ENCODE results near the gene ZNF513. TPM values are rescaled to one million over a fixed set of nuclear protein-coding genes. Genes with fewer than 3 reads are reported as not detected.

Gene ZNF513
- polyA plus RNA-seq, 4 donors: 13.3 to 22.4 (median 15.2) TPM

DNA sequence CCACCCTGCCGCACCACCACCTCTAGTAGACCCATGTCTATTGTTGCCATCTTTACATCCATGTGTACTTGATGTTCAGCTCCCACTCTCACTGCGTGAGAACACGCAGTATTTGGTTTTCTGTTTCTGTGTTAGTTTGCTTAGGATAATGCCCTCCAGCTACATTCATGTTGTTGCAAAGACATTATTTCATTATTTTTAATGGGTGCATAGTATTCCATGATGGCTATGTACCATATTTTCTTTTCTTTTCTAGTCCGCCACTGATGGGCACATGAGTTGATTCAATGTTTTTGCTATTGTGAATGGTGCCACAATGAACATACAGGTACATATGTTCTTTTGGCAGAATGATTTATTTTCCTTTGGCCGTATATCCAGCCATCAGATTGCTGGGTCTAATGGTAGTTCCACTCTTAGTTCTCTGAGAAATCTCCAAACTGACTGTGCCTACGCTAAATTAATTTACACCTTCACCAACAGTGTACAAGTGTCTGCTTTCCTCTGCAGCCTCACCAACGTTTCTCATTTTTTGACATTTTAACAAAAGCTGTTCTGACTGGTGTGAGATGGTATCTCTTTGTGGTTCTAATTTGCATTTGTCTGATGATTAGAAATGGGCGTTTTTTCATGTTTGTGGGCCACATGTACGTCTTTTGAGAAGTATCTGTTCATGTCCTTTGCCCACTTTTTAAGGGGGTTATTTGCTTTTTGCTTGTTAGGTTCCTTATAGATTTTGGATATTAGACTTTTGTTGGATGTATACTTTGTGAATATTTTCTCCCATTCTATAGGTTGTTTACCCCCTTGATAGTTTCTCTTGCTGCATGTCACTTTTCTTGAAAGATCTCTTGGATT lies 10.5 kb upstream of the ZNF513 start:
- DNase-seq (ENCODE audit: low read depth in 4 of 4, low spot score in 3 of 4): no peak

DNA sequence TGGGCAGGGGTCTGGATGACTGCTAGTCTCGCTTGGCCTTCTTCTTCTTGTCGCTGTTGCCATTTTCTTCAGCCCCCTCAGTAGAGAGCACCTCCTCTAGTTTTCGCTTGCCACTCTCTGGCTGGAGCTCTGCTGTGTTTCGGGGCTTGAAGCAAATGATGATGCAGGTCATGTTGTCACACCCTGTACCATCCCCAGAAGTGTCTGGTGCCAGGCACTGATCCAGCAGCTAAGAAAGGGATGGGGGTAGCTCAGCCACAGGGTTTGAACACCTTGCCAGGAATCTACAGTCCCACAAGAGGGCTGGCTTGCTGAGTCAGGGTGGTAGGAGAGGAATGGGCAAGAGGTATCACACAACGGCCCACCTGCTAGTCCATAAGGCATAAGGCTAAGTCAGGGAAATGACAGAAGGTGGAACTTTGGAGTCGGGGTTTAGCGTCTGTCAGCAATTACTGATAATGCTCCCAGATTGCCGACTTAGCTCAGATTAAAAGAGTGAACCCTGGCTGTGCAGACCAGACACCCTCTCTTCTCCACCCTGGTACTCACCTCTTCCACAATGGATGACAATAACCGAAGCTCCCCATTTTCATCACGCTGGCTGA lies 1.1 kb upstream of the ZNF513 start:
- no peak for DNase-seq (ENCODE audit: low read depth in 4 of 4, low spot score in 3 of 4)

DNA sequence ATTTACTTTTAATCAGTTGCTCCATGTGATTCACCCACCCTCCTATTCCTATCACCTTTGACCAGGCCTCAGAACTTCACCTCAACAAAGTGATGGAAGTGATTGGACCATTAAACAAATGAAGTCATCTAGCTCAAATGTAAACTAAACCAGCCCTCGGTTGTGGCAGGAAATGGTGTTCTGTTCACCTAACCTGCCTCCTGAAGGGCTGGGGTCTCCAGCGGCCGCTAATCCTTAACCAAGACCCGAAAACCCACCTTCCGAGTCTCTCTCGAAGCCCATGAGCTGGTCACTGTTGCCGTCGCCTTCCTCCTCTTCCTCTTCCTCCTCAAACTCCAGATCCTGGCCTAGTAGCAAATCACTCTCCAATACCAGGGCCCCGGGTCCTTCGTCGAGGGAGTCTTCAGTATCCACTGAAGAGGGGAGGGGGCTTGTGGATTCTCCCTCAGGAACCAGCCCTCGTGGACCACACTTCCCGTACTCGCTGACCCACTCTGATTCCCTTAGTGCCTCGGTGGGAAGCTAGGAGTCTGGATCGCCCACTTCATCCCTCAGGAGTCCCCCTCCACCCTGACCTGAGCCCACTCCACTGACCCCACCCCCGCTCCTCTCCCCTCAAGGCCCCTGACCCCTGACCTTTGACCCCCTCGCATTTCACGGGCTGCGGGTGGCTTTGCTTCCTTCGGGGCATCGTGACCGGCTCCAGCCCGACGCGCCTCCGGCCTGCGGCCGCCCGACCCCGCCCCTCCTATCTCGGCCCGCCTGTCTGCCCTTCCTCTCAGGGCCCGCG lies 503 bp downstream of the ZNF513 start:
- peak in 1 of 4 donors; percentile 46 for DNase-seq (ENCODE audit: low read depth in 4 of 4, low spot score in 3 of 4)

DNA sequence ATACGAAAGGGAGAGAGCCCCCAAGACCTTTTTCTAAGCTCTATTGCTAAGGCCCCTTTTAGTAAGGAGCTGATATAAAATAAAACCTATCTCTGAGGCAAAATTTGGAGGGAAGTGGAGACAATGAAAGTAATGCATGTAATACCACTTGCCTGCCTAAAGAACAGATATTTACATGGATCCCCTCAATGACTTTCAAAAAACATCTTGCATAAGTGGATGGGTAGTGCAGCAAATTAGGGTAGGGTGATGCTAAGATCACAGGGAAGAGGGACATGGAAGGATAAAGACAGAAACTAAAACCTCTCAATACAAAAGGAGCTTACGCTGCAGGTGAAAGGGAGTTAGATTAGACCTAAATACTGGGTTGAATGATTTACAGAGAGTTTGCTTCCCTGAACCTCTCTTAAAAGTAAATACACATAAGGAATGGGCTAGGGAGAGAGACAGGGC lies 1.1 kb downstream of the ZNF513 start:
- no peak for DNase-seq (ENCODE audit: low read depth in 4 of 4, low spot score in 3 of 4)

DNA sequence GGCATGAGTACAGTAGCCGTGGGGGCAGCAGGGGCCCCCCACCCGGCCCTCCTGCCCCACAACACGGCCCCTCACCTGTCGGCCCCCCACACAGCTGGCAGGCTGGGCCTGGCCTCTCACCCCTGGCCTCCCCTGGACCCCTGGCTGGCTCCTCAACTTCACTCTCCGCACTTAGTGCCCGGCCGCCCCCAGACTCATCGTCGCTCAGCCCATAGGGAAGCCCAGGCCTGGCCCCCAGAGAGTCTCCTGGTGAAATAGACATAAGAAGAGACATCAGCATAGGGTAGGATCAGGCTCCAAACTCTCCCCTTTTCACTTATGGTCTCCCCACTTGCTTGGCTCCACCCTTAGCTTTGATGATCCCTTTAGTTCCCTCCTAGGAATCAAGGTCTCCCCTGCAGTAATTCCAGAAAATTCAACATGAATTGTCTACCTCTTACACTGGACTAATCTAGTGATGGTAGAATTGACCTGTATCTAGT lies 1.7 kb downstream of the ZNF513 start:
- DNase-seq (ENCODE audit: low read depth in 4 of 4, low spot score in 3 of 4): no peak

DNA sequence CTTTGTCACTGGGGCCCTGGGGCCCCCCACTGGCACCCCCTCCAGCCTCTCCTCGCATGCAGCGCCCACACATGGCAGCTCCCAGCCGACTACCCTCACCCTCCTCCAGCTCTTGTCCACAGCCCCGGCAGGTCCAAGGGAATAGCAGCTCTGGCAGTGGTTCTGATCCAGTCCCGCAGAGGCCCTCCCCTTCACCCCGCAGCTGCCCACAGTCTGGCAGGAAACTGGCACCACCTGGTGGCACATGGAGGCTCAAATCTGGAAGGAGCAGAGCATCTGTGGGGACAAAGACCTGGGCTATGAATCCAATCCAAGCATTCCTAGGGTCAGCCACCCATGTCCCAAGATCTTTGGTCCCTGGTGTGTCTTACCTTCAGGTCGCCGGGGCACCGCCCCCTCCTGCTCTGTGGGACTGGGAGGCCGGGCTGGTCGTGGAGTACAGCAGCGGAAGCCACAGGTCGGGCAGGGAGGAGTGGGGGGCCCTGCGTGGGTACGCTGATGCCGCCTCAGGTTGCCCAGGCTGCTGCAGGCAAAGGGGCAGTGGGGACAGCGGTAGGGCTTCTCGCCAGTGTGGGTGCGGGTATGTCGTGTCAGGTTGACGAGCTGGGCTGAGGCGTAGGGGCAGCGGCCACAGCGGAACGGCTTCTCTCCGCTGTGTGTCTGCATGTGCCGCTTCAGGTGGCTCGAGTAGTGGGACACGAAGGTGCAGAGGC lies 2.3 kb downstream of the ZNF513 start:
- no peak for DNase-seq (ENCODE audit: low read depth in 4 of 4, low spot score in 3 of 4)

DNA sequence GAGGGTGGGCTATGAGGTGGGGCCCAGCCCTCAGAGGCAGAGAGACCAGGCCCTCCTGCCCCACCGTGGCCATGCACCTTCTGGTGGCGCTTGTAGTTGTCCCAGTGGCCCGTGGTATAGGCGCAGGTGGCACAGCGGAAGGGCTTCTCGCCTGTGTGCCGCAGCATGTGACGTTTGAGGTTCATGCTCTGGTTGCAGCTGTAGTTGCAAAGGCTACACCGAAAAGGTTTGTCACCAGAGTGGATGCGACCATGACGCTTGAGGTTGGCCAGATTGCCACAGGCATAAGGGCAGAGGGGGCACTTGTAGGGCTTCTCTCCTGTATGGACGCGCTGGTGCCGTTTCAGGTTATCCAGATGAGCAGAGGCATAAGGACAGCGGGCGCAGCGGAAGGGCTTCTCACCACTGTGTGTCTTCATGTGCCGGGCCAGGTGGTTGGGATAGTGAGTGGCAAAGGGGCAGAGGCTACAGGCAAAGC lies 2.9 kb downstream of the ZNF513 start:
- no peak for DNase-seq (ENCODE audit: low read depth in 4 of 4, low spot score in 3 of 4)

DNA sequence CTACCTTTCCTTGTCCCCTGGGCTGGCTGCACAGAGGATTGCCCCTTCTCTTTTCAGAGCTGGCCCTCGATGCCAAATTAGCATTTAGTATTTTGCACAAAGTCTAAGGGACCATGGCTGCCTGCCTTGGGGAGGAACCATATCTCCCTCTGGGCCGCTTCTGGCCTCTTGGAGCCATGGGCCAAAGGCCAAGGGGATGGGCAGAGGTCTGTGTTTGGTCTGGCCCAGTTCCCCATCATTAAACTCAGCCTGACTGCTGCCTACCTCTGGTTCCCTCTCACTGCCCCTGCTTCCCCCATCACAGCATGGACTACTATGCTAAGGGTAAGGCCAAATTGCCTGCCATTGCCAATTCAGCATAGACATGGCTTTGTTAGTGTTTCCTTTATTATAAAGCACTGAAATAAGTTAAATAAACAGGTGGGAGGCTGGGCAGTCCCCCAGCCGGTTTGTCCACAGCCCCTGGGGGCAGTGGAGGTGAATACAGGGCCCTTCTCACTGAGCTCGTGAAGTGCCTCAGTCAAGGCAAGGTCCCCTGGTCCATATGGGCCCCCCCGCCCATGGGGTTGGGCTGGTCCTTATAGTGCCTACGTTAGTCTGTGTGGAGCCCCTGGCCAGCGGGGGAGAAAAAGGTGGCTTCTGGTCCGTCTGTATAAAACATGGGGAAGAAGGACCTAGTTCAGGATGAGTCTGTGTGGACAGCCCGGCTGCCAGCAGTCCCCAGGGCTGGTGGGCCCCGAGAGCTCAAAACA lies 3.5 kb downstream of the ZNF513 start:
- no peak for DNase-seq (ENCODE audit: low read depth in 4 of 4, low spot score in 3 of 4)

DNA sequence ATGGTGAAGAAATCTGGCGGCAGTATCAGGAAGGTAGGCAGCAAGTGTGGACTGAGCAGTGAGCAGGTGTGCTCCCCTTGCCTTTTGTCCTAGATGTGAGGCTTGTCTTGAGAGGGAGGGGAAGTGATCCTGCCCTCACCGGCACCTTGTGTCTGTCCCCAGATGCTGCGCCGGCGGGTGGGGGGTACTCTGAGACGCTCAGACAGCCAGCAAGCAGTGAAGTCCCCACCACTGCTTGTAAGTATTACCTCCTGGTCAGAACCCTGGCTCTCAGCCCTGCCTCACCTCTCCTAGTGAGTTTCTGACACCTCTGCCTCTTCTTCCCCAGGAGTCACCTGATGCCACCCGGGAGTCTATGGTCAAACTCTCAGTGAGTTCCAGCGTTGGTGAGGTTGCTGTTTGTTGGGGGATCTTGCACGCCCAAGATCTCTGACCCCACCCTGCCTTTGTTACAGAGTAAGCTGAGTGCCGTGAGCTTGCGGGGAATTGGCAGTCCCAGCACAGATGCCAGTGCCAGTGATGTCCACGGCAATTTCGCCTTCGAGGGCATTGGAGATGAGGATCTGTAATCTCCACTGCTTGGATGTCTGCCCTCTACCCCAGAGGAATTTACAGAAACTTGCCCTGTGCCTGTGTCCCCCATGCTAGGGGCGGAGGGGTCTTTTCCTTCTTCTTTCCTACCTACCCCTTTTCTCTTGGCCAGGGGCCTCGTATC lies 4.2 kb downstream of the ZNF513 start:
- no peak for DNase-seq (ENCODE audit: low read depth in 4 of 4, low spot score in 3 of 4)

DNA sequence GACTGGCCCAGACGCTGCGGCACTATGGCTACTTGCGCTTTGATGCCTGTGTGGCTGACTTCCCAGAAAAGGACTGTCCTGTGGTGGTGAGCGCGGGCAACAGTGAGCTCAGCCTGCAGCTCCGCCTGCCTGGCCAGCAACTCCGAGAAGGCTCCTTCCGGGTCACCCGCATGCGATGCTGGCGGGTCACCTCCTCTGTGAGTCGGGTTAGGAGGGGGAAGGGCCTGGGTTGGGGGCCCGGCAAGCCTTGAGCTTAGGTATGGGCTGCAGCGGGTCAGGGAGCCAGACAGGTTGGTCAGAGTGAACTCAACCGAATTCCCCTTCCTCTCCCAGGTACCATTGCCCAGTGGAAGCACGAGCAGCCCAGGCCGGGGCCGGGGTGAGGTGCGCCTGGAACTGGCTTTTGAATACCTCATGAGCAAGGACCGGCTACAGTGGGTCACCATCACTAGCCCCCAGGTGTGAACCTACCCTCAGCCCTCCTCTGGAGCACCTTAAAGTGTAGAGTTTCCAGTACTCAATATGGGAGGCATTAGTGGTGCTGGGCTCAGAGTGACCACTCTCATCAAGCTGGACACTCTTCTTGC lies 4.9 kb downstream of the ZNF513 start:
- no peak for DNase-seq (ENCODE audit: low read depth in 4 of 4, low spot score in 3 of 4)

DNA sequence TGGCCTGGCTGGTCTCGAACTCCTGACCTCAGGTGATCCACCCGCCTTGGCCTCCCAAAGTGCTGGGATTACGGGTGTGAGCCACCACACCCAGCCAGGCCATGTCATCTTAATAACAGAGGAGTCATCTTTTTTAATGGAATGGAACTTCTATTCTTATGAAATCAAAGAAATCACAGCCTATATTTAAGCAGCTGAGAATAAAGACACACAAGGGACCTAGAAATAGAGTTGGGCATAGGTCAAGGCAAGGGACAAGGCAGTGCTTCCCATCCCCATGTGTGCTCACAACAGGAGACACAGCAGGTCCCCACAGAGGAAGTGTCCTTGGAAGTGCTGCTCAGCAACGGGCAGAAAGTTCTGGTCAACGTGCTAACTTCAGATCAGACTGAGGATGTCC lies 7.0 kb downstream of the ZNF513 start:
- DNase-seq (ENCODE audit: low read depth in 4 of 4, low spot score in 3 of 4): no peak

DNA sequence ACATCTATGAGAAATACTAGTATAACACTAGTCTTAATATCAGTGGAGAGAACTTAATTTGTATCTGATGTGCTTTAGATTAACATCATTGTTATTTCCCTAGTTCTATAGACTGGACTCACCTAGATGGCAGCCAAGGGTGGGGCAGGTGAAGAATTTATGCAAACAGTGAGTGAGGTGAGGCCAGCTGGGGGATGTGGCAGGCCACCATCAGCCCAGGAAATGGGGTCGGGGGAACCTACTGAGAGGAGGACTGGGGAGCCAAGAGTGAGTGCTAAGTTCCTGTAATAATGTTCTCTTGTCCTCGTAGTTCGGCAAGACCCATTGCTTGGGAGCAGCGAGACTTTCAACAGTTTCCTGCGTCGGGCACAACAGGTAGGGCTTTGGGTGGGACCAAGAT lies 7.6 kb downstream of the ZNF513 start:
- no peak for DNase-seq (ENCODE audit: low read depth in 4 of 4, low spot score in 3 of 4)

DNA sequence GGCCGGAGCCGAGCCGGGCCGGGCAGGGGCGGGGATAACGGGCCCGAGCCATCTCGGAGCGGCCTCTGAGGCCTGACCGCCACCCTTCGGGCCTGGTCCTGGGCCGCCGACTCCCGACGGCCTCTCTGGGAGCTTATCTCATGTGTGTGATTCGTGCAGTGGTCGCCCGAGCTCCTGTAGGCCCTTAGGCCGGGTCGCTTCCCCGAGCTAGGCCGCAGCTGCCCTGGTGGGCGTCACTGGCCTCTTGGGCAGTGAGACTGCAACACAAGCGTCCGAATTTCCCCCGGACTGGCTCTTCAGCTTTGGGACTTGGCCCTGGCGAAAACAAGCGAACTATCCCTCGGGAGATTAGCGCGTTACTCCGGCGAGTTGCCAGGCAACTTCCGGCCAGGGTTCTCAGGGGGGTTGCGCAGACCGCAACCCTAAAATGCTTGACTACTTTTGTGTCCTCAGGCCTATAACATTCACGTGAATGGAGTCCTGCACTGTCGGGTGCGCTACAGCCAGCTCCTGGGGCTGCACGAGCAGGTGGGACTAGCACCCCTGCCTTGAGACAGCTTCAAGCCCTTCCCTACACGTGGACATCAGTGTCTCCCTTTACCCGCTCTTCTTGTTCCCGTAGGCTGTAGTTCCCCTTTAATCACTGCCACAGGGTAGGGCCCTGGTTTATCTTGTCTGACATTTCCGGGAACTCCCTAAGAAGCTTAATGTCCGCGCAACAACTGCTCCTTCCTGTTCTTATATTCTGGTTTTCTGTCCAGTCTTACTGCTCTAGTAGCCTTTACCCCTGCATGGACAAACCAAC lies 9.5 kb downstream of the ZNF513 start:
- no peak for DNase-seq (ENCODE audit: low read depth in 4 of 4, low spot score in 3 of 4)

DNA sequence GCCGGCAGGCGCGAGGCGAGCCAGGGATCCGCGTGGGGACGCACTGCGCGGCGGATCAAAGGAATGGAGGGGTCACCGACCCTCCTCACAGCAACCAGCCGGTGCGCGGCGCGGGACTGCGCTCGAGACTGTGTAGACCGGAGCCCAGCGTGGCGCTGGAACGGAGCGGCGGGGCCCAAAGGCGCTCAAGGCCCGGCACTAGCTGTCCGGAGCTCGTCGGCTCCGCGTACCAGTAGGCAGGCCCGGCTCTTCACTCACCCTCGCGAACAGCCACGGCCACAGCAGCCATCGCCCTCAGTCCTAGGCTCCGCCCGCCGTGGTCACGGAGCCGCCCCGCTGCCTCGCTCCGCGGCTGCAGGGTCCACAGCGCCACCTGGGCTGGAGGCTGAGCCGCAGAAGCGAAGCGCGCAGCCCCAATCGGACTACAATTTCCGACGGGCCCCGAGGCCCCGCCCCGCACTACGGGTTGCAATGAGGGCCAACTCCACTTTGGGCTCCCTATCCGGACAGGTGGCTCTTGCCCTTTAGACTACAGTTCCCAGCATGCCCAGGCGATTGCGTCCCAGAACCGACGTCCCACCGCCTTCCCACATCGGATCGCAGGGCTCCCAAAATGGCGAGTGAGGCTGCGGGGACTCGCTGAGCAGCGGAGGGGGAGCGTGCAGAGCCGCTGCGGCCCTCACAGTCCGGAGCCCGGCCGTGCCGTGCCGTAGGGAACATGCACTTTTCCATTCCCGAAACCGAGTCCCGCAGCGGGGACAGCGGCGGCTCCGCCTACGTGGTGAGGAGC lies 10.3 kb downstream of the ZNF513 start, which contains the start of the genes EIF2B4 and SNX17:
EIF2B4 (minus strand) TSS at position 313 of the 790 bp plus-strand sequence; CDS start at position 289, 24 bp downstream.
SNX17 (plus strand) TSS at position 591 of the 790 bp plus-strand sequence; CDS start at position 719, 128 bp downstream.
- peak; percentile 98 to 99 (median 98) for DNase-seq (ENCODE audit: low read depth in 4 of 4, low spot score in 3 of 4)

DNA sequence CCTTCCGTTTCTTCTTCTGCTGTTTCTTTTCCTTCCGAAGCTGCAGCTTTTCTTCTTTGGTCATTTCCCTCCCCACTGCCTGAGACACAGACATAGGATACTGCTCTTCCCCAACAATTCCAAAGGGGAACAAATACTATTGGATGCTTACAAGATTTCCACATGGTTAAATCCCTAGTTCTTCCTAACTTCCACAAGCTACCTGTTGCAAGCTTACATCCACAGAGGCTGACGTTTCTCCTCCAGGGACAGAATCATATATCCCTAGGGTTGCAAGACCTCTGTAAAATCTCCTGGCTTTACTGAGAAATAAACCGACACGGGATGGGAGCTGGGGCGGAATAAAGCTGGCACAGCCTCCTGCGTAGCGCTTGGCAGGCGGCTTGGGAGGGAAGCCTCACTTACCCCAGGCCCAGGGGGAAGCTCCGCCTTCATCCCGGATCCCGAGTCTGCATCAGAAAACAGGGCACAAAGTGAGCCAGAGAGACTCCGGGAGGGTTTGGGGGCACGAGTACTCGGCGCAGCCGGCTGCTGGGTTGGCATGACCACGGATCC lies 11.0 kb downstream of the ZNF513 start:
- no peak for DNase-seq (ENCODE audit: low read depth in 4 of 4, low spot score in 3 of 4)

DNA sequence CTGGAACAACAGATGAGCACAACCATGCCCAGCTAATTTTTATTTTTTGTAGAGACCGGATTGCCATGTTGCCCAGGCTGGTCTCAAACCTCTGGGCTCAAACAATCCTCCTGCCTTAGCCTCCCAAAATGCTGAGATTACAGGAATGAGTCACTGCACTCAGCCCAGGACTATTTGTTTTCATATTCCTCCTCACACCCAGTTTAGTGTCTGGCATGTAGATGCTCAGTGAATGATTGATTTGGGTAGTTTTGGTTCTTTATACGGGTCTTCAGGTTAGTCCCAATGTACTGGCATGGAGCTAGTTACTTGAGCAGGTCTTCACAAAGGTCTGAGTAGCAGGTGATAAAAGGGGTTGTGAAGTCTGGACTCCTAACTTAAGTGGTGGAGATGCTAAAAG lies 16.6 kb downstream of the ZNF513 start:
- no peak for DNase-seq (ENCODE audit: low read depth in 4 of 4, low spot score in 3 of 4)

Measured in left renal pelvis (tissue), 4 donors.